Peyer's patch (tissue), 4 donors: ENCODE results near the gene TBCD.

Source experiments
- POLR2A ChIP-seq, 2 donors: fragments of 450-650 bp; IDR thresholded peaks; one replicate each; pipeline ENCODE4 v1.5.1; 2017; ENCODE audit warnings: antibody characterized with exemption in 2 of 2, mild to moderate bottlenecking in 2 of 2, moderate library complexity in 2 of 2
- TF ChIP-seq, protein P1 (sequence below), 6 experiments: fragments of 450-650 bp in 4 of 6; fragments of 200-600 bp in 2 of 6; sonication (generic) in 1 of 6; IDR thresholded peaks; one replicate each; pipeline ENCODE4 v1.5.1; 2017 to 2019; ENCODE audit warnings: antibody characterized with exemption in 6 of 6, mild to moderate bottlenecking in 3 of 6, moderate library complexity in 1 of 6

- TF ChIP-seq, protein P1, sequence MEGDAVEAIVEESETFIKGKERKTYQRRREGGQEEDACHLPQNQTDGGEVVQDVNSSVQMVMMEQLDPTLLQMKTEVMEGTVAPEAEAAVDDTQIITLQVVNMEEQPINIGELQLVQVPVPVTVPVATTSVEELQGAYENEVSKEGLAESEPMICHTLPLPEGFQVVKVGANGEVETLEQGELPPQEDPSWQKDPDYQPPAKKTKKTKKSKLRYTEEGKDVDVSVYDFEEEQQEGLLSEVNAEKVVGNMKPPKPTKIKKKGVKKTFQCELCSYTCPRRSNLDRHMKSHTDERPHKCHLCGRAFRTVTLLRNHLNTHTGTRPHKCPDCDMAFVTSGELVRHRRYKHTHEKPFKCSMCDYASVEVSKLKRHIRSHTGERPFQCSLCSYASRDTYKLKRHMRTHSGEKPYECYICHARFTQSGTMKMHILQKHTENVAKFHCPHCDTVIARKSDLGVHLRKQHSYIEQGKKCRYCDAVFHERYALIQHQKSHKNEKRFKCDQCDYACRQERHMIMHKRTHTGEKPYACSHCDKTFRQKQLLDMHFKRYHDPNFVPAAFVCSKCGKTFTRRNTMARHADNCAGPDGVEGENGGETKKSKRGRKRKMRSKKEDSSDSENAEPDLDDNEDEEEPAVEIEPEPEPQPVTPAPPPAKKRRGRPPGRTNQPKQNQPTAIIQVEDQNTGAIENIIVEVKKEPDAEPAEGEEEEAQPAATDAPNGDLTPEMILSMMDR (IDR thresholded peaks at IDR 0.05) = no peak
- no peak for TF ChIP-seq POLR2A (IDR thresholded peaks at IDR 0.05)
These were observed 213.5 kb downstream of the TBCD start for GRCh38 chr17:82965371-82965770.
